SK-N-MC (cell line): ENCODE results near the gene CTNNAL1.
"Not testable (repeated sequence)": the region's sequence is repeated elsewhere in the genome, so short reads cannot be mapped to it uniquely, and the experiment has no call there.

ENCODE experiments used
- DNase-seq: peaks from one replicate; pipeline ENCODE4 v3.0.0-alpha.2; 2011; ENCODE audit warnings: low read depth, low spot score
- H3K27ac ChIP-seq: fragments of 200-600 bp; sonication (generic); 2 replicates; pipeline ENCODE4 v1.5.1; 2016; ENCODE audit warnings: mixed run types
- H3K36me3 ChIP-seq: fragments of 200-600 bp; sonication (generic); 2 replicates; pipeline ENCODE4 v1.6.1; 2017; ENCODE audit warnings: antibody characterized with exemption, low read length, mixed read lengths; ENCODE audit not compliant: insufficient read depth
- H3K4me3 ChIP-seq: fragments of 200-600 bp; sonication (generic); 2 replicates; pipeline ENCODE4 v1.5.1; 2016
- H3K9ac ChIP-seq: fragments of 200-600 bp; sonication (generic); 2 replicates; pipeline ENCODE4 v1.8.0; 2017; ENCODE audit warnings: mixed run types, mixed read lengths; ENCODE audit not compliant: insufficient read length
- H3K9me3 ChIP-seq: fragments of 200-600 bp; sonication (generic); 2 replicates; pipeline ENCODE4 v1.6.1; 2017; ENCODE audit warnings: low read depth, mild to moderate bottlenecking, antibody characterized with exemption, low read length, moderate library complexity, mixed read lengths
- EZH2 ChIP-seq: fragments of 200-600 bp; sonication (generic); IDR thresholded peaks from one replicate; pipeline ENCODE4 v1.6.1; 2017; ENCODE audit warnings: antibody characterized with exemption
- FOXP2 ChIP-seq: optimal IDR thresholded peaks from 2 replicates; pipeline ENCODE3; 2011; ENCODE audit warnings: mild to moderate bottlenecking, moderate library complexity; ENCODE audit not compliant: insufficient read depth; ENCODE audit errors: extremely low read length, control extremely low read depth
- POLR2AphosphoS5 ChIP-seq: IDR thresholded peaks from 2 replicates; pipeline ENCODE4 v1.6.1; 2012; ENCODE audit warnings: mild to moderate bottlenecking, low read depth, low read length, borderline replicate concordance

CTNNAL1 gene

DNA sequence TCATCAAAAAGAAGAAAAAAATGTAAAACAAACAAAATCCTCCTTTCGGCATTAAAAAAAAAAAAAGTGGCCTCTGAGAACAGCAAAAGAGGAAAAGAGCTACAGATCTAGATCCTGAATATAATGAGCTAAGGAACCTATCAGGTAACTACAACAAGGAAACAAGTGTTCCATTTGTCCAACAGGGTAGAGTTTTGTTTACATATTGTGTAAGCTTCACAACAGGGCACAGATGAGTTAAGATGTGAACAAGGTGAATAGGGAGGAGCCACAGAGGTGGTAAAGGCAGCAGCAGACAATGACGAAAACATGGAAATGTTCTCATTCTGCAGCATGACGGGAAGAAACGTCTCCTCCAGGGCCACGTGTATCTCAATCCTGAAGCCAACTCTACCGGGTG is 93.8 kb downstream of the CTNNAL1 start:
- TF ChIP-seq POLR2AphosphoS5 (no peak), EZH2 (no peak), FOXP2 (no peak)
- H3K36me3 ChIP-seq = peaks cover 59% of the 10 kb centered on the region
- no peak overlapping the region for H3K27ac ChIP-seq
- H3K9me3 ChIP-seq = no peaks in the 10 kb centered on the region
- H3K9ac ChIP-seq = no peak overlapping the region
- DNase-seq = no peak
- no peak overlapping the region for H3K4me3 ChIP-seq

DNA sequence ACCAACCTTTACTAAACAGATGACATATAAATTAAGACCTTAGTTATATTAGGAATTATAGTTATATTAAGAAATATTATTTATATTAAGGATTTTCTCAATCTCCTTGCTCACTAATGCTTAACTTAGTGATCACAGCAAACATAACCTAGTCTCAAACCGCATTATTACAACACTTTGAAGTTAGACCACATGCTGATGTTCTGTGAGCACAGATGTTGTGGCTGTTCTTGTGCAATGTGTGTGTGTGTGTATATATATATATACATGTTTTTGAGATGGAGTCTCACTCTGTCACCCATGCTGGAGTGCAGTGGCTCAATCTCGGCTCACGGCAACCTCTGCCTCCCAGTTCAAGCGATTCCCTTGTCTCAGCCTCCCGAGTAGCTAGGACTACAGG is 99.9 kb downstream of the CTNNAL1 start:
- Histone ChIP-seq H3K9ac (no peak overlapping the region), H3K36me3 (peaks cover 50% of the 10 kb centered on the region), H3K27ac (no peak overlapping the region), H3K4me3 (no peak overlapping the region), H3K9me3 (no peaks in the 10 kb centered on the region)
- DNase-seq = no peak
- TF ChIP-seq FOXP2 (no peak), EZH2 (no peak), POLR2AphosphoS5 (no peak)

DNA sequence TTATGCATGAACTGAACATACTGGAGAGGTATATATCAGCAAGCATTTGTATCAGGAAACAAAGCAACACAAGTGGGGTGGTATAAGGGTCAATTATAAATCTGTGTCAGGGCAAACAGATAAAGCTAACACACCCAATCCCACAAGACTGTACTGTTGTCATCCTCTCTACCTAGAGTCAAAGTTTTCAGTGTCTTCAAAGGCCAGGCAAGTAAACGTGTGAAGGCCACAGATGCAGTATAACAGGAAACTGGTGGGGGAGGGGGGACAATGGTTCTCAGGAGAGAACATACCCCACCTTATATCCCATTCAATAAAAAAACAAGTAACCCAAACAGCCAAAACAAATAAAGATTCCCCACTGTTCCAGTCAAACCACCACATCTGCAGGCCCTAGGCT is 101.5 kb downstream of the CTNNAL1 start:
- no peaks in the 10 kb centered on the region for H3K9me3 ChIP-seq
- no peak for DNase-seq
- H3K27ac ChIP-seq = no peak overlapping the region
- no peak for TF ChIP-seq POLR2AphosphoS5
- TF ChIP-seq EZH2 = no peak
- TF ChIP-seq FOXP2 = no peak
- H3K4me3 ChIP-seq = no peak overlapping the region
- H3K36me3 ChIP-seq = peaks cover 55% of the 10 kb centered on the region
- no peak overlapping the region for H3K9ac ChIP-seq

DNA sequence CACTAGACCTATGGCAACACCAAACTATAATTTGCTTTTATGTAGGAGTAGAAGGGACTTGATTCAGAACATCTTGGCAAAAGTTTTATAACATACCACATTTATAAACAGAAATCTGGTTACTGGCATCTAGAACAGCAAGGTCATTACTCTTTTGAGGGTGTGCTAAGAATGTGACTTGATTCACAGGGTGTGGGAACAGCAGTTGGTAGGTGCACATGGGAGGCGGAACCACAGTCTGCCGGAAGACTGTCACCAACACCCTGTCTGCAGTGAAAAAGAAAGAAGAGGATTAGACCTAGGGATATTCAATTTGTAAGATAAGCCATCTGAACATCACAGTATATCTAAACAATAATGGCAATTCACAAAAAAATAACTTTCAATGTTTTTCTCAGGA is 102.4 kb downstream of the CTNNAL1 start:
- no peak for DNase-seq
- Histone ChIP-seq H3K9me3 (no peaks in the 10 kb centered on the region), H3K9ac (no peak overlapping the region), H3K4me3 (no peak overlapping the region), H3K36me3 (peaks cover 59% of the 10 kb centered on the region), H3K27ac (no peak overlapping the region)
- TF ChIP-seq FOXP2 (no peak), EZH2 (no peak), POLR2AphosphoS5 (no peak)

DNA sequence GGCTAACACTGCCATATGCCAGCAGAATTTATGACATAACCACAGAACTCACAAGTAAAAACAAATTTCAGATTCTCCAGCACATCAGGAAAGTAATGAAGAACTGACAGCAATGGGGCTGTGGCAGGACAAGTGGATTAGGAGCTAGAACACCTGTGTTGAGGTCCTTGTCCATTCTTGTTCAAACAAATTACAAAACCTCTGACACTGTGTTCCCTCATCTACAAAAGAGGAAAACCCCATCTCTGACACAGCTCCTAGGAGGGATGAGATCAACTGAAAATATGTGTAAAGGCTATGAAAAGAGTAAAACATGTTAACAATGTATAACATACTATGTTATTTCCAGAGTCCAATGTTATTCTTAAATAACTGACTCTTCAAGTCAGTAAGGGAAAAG is 102.9 kb downstream of the CTNNAL1 start:
- no peak for DNase-seq
- H3K36me3 ChIP-seq = peaks cover 59% of the 10 kb centered on the region
- no peak overlapping the region for H3K27ac ChIP-seq
- H3K9ac ChIP-seq = no peak overlapping the region
- no peak overlapping the region for H3K4me3 ChIP-seq
- H3K9me3 ChIP-seq = no peaks in the 10 kb centered on the region
- TF ChIP-seq FOXP2 (no peak), EZH2 (no peak), POLR2AphosphoS5 (no peak)

DNA sequence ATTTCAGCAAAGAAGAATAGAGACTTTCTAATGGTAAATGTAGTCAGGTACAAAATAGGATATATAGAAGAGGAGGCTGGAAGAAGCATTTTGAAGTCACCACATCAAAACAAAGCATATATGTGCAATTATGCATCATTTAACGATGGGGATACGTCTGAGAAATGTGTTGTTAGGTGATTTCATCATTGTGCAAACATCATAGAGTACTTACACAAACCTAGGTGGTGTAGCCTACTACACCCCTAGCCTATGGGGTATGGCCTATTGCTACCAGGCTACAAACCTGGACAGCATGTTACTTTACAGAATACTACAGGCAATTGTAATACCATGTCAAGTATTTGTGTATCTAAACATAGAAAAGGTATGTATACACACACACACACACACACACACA is 107.8 kb downstream of the CTNNAL1 start:
- Histone ChIP-seq H3K9me3 (no peaks in the 10 kb centered on the region), H3K36me3 (peaks cover 64% of the 10 kb centered on the region), H3K27ac (no peak overlapping the region), H3K9ac (no peak overlapping the region), H3K4me3 (no peak overlapping the region)
- TF ChIP-seq EZH2 (no peak), POLR2AphosphoS5 (no peak), FOXP2 (no peak)
- DNase-seq = no peak

DNA sequence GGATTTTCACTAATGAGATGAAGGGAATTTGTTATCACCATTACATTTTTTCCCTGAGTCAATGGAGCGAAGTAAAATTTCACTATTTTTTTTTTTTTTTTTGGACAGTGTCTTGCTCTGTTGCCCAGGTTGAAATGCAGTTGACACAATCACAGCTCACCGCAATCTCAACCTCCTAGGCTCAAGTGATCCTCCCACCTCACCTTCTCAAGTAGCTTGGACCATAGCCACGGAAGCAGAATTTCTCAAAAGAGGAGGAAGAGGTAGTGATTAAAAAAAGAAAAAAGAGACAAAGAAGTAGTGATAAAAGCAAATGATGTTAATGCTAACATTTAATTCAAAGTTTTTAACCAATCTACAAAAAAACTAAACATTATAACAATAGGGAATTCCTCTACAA is 109.1 kb downstream of the CTNNAL1 start:
- Histone ChIP-seq H3K9me3 (no peaks in the 10 kb centered on the region), H3K4me3 (no peak overlapping the region), H3K36me3 (peaks cover 73% of the 10 kb centered on the region), H3K9ac (no peak overlapping the region), H3K27ac (no peak overlapping the region)
- DNase-seq = no peak
- no peak for TF ChIP-seq EZH2
- TF ChIP-seq POLR2AphosphoS5 = no peak
- no peak for TF ChIP-seq FOXP2

DNA sequence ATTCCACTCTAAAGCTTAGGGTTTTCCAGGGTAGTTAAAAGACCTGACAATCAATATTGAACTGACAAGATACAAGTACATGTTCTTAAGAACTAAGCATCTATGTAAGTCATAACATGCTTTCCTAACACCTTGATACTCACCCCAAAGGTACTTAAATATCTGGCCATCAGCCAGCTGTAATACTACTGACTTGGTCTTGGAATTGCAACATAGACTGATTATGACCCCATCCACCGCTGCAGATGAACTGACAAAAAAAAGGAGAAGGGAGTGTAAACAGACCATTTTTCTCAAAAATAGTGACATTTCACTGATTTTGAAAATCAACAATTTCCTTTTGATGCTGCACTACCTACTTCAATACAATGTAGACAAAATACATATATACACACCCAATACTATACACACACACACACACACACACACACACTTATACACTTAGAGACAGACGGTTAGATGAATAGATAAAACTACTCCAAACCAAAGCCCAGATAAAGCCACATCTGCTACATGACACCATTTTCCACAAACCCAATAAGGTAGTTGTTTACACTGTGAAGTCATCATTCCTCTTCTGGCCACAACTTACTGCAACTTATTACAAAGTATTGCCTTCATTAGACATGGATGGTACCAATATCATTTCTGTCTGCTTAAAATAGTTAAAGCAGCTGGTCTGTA is 109.7 kb downstream of the CTNNAL1 start:
- no peak overlapping the region for H3K4me3 ChIP-seq
- no peaks in the 10 kb centered on the region for H3K9me3 ChIP-seq
- TF ChIP-seq EZH2 = no peak
- TF ChIP-seq POLR2AphosphoS5 = no peak
- TF ChIP-seq FOXP2 = no peak
- H3K9ac ChIP-seq = no peak overlapping the region
- peaks cover 71% of the 10 kb centered on the region for H3K36me3 ChIP-seq
- H3K27ac ChIP-seq = no peak overlapping the region
- DNase-seq = no peak

DNA sequence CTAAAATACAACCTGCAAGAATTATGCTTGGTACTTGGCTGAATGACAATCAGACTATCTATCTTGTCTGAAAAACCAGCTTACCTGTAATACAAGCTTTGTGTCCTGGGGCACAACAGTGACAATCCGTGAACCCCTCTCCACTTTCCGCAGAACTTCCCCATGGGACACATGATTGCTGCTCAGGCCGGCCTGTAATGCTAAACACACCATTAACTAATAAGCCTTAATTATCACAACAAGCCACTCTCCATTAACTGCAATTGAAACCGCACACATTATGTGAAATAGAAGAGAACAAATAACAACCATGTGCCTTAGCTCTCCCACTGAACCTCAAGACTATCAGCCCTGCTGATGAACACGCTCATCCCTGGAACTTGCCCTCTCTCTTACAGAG is 113.1 kb downstream of the CTNNAL1 start:
- Histone ChIP-seq H3K36me3 (peaks cover 74% of the 10 kb centered on the region), H3K4me3 (no peak overlapping the region), H3K9ac (no peak overlapping the region), H3K9me3 (no peaks in the 10 kb centered on the region), H3K27ac (no peak overlapping the region)
- no peak for DNase-seq
- TF ChIP-seq POLR2AphosphoS5 (no peak), EZH2 (no peak), FOXP2 (no peak)

DNA sequence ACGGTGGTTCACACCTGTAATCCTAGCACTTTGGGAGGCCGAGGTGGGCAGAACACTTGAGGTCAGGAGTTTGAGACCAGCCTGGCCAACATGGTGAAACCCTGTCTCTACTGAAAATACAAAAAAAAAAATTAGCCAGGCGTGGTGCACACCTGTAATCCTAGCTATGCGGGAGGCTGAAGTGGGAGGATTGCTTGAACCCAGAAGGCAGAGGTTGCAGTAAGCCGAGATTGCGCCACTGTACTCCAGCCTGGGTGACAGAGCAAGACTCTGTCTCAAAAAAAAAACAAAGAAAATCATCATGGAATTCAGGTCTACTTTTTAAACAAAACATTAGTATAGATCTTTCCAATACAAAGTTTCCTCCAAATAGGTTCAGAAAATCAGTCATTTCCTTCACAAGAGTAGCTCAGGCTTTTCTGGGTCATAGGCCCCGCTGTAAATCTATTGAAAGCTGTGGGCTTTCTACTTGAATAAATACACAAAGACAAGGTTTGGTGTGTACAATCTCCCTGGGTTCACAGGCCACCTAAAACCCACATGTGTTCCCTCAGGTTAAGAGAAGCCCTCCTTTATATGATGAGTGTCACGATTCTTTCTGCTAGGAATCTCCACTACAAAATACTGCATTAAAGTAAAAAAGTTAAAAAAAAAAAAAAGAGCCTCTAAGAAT is 114.1 kb downstream of the CTNNAL1 start:
- peaks cover 71% of the 10 kb centered on the region for H3K36me3 ChIP-seq
- H3K27ac ChIP-seq = not testable (repeated sequence)

More for the DNA sequence above, 114.1 kb downstream of the CTNNAL1 start:
- not testable (repeated sequence) for H3K9me3 ChIP-seq, H3K4me3 ChIP-seq, DNase-seq, H3K9ac ChIP-seq
